ENCODE data around the gene PCSK2. TPM values are rescaled to one million over a fixed set of nuclear protein-coding genes. Genes with fewer than 3 reads are reported as not detected.

The PCSK2 gene
- total and polyA plus RNA-seq, 2 of the 8 experiments (the other 6 are each of a cell fraction or from before 2014, with no cell fraction given): 1.9 to 4.2 TPM

DNA sequence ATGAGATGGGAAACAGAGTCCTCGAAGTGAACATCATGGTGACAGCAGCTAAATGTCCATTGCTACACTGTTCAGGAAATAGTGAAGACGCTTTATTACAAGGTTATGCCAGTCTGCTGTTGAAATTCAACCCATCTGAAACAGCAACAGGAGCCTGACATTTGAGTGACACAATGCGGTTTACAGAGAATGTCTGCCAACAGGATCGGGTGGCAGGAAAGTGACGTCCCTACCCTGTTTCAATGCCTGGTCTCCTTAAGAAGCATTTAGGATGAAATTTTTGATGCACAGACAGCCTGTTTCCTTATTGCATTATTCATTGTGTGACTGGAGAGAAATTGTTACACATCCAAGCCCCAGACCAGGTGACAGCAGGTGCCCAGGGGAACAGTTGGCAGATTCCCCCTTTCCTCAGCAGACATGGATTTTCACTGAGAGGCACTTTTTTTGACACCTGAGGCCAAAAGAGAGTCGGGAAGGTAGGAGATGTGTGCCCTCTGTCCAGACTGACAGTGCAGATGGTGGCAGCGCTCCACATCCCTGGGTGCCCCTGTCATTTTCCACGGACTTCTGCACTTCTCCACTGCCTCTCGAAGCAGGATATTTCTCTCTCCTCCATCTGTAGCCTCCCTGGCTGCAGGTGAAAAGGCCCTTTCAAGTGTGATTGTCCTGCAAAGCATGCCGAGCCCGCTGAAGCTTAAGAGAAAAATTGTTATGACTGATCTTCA is 216.5 kb downstream of the PCSK2 start:
- H3K56ac ChIP-seq (replicated peaks; ENCODE audit: insufficient read length, low read depth, low read length): no peak overlapping the region
- H3K9me3 ChIP-seq (ENCODE audit: insufficient read depth in 2 of 2, low read depth in 1 of 2, low read length in 1 of 2): no peaks in the 10 kb centered on the region
- H3K27me3 ChIP-seq (replicated peaks in 1 of 4; ENCODE audit: control insufficient read depth in 3 of 4, extremely low read depth in 1 of 4, insufficient read depth in 3 of 4, low read length in 3 of 4): no peaks in the 10 kb centered on the region; a peak in 1 of 7 replicates
- CTCF ChIA-PET (ENCODE audit: partially characterized antibody): interaction anchor here (0.5 to 2.7 kb wide), 24 partner anchors 10 to 641 kb away, joined by 3 to 18 read pairs (median 3); no protein-coding TSS in a partner anchor
- POLR2A ChIA-PET (ENCODE audit: partially characterized antibody): no interaction called here
- no peak overlapping the region for H2AK5ac ChIP-seq (ENCODE audit: low read depth, low read length)
- H3K23ac ChIP-seq (ENCODE audit: insufficient read length): no peak overlapping the region
- no peak overlapping the region for H2BK5ac ChIP-seq (ENCODE audit: low read depth, low read length)
- no peak overlapping the region for H4K91ac ChIP-seq (replicated peaks; ENCODE audit: insufficient read length, low read length)
- H3K4me2 ChIP-seq (ENCODE audit: insufficient read depth in 1 of 2, low read depth in 2 of 2, low read length in 2 of 2): no peak overlapping the region
- TF ChIP-seq POLR2AphosphoS5 (IDR thresholded peaks at IDR 0.05; ENCODE audit: low read depth, low read length) (no peak), ZNF274 (IDR thresholded peaks at IDR 0.05; ENCODE audit: borderline replicate concordance, extremely low read depth, low read length) (no peak)
- no peak overlapping the region for H3K18ac ChIP-seq (ENCODE audit: extremely low read depth, low read length)
- no peak overlapping the region for H2BK20ac ChIP-seq (ENCODE audit: low read length)
- no peak overlapping the region for H3K14ac ChIP-seq (ENCODE audit: insufficient read length)
- H3K4me1 ChIP-seq (replicated peaks in 1 of 4; ENCODE audit: control insufficient read depth in 3 of 4, insufficient read depth in 4 of 4, low read length in 3 of 4): no peaks in the 10 kb centered on the region
- H3K36me3 ChIP-seq (ENCODE audit: control insufficient read depth in 2 of 4, insufficient read depth in 4 of 4, low read length in 3 of 4): no peaks in the 10 kb centered on the region
- no peak overlapping the region for H2BK12ac ChIP-seq (ENCODE audit: low read depth, low read length)
- no peak overlapping the region for H2AFZ ChIP-seq (ENCODE audit: low read length)
- H2BK15ac ChIP-seq (ENCODE audit: low read length): no peak overlapping the region
- no peaks in the 10 kb centered on the region for H4K20me1 ChIP-seq (replicated peaks in 1 of 2; ENCODE audit: control insufficient read depth in 1 of 2, insufficient read depth in 2 of 2, low read length in 2 of 2)
- no peak overlapping the region for H3K27ac ChIP-seq (ENCODE audit: low read depth, low read length)
- no peaks in the 10 kb centered on the region for H3K79me2 ChIP-seq (ENCODE audit: control insufficient read depth in 1 of 2, insufficient read depth in 2 of 2, low read length in 2 of 2)
- no peak overlapping the region for H4K5ac ChIP-seq (ENCODE audit: insufficient read length, low read depth, low read length)
- FAIRE-seq: no peak
- no peaks in the 10 kb centered on the region for H3K23me2 ChIP-seq (ENCODE audit: low read depth, low read length)
- DNase-seq (ENCODE audit: low read depth in 1 of 2, low spot score in 2 of 2): no peak
- no peak overlapping the region for H2BK120ac ChIP-seq (replicated peaks; ENCODE audit: low read depth, low read length)
- no peak overlapping the region for H3K9ac ChIP-seq (replicated peaks in 1 of 4; ENCODE audit: extremely low read depth in 1 of 4, low read depth in 3 of 4, low read length in 3 of 4)
- H3K4ac ChIP-seq (replicated peaks; ENCODE audit: insufficient read length, low read depth, low read length): no peak overlapping the region
- no peak overlapping the region for H4K8ac ChIP-seq (ENCODE audit: extremely low read depth, insufficient read depth, low read length)
- H3K4me3 ChIP-seq (ENCODE audit: extremely low read depth in 1 of 4, insufficient read depth in 2 of 4, low read depth in 3 of 4, low read length in 4 of 4): no peak overlapping the region
- no peaks in the 10 kb centered on the region for H3K79me1 ChIP-seq (ENCODE audit: low read depth, low read length)
- 84% methylated on average over 11 of the region's 11 CpGs; no CpG with 5 or more reads in 1 of the 2 experiments for WGBS, 2 experiments (ENCODE audit: extremely low coverage in 1 of 2, insufficient coverage in 1 of 2, insufficient read length in 1 of 2, insufficient replicate concordance in 2 of 2, low coverage in 1 of 2, low lambda C conversion rate in 2 of 2, missing lambda C conversion rate in 1 of 2)

All from H1 (cell line).